Suprapubic skin (tissue), 4 donors: ENCODE data around the gene RIOK1. TPM values are rescaled to one million over a fixed set of nuclear protein-coding genes. Genes with fewer than 3 reads are reported as not detected.

Experiments used
- DNase-seq, 2 donors: peaks; one replicate each; pipeline ENCODE4 v3.0.0-alpha.2; 2019; ENCODE audit warnings: low spot score in 2 of 2
- H3K27ac ChIP-seq: fragments of 200-600 bp; sonication (generic); one replicate; pipeline ENCODE4 v1.5.1; 2019
- H3K27me3 ChIP-seq: fragments of 200-600 bp; sonication (generic); one replicate; pipeline ENCODE4 v1.5.1; 2019
- H3K36me3 ChIP-seq: fragments of 200-600 bp; sonication (generic); one replicate; pipeline ENCODE4 v1.5.1; 2019
- H3K4me1 ChIP-seq: fragments of 200-600 bp; sonication (generic); one replicate; pipeline ENCODE4 v1.5.1; 2019
- H3K4me3 ChIP-seq: fragments of 200-600 bp; sonication (generic); one replicate; pipeline ENCODE4 v1.5.1; 2019; ENCODE audit warnings: mild to moderate bottlenecking
- H3K9me3 ChIP-seq: fragments of 200-600 bp; sonication (generic); one replicate; pipeline ENCODE4 v1.5.1; 2019
- EP300 ChIP-seq: sonication (generic); formaldehyde crosslinking; IDR thresholded peaks from one replicate; pipeline ENCODE4 v1.6.1; 2017; ENCODE audit warnings: antibody characterized with exemption
- POLR2A ChIP-seq, 2 donors: fragments of 450-650 bp; IDR thresholded peaks; one replicate each; pipeline ENCODE4 v1.6.1; 2017; ENCODE audit warnings: antibody characterized with exemption in 2 of 2, mild to moderate bottlenecking in 2 of 2, moderate library complexity in 2 of 2
- POLR2AphosphoS5 ChIP-seq, 3 donors: sonication (generic); formaldehyde crosslinking; IDR thresholded peaks; one replicate each; pipeline ENCODE4 v1.6.1; 2017; ENCODE audit warnings: antibody characterized with exemption in 3 of 3
- WGBS: methylation state at CpG from one replicate; pipeline ENCODE4 v1.1.5; 2018; 5-methylcytosine and 5-hydroxymethylcytosine counted together
- total RNA-seq, 4 donors: library from RNA; depleted of rRNA; stranded (reverse); fragments of >200 nt; gene quantifications; one replicate each; pipeline ENCODE4 v1.1.0, GENCODE V29; 2016
- TF ChIP-seq, protein P1 (sequence below), 2 donors: fragments of 200-600 bp in 1 of 2; fragments of 450-650 bp in 1 of 2; sonication (generic) in 1 of 2; IDR thresholded peaks; one replicate each; pipeline ENCODE4 v1.5.1; 2016 to 2019; ENCODE audit warnings: antibody characterized with exemption in 2 of 2, mild to moderate bottlenecking in 1 of 2, moderate library complexity in 1 of 2

RIOK1 gene
- total RNA-seq, 4 donors from 2014 or later = 18.6 to 24.6 (median 22.7) TPM

DNA sequence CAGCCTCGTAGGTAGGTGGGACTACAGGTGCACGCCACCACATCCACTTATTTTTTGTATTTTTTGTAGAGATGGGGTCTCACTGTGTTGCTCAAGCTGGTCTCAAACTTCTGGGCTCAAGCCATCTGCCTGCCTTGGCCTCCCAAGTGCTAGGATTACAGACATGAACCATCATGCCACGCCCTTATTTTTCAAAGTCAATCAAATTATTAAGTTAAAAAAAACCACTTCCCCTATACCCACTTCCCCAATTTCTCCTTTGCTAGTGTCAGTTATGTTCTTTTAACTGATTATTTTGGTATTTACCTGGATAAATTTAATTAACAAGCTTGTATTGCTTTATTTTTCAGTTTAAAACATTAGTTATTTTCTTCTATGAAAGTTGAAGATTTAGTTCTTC lies 49.6 kb downstream of the RIOK1 start:
- Histone ChIP-seq H3K4me1 (no peaks in the 10 kb centered on the region), H3K27me3 (no peaks in the 10 kb centered on the region), H3K9me3 (no peaks in the 10 kb centered on the region), H3K27ac (no peak overlapping the region), H3K36me3 (no peaks in the 10 kb centered on the region), H3K4me3 (no peak overlapping the region)
- TF ChIP-seq POLR2AphosphoS5 (IDR thresholded peaks at IDR 0.05) = no peak
- TF ChIP-seq POLR2A (IDR thresholded peaks at IDR 0.05) = no peak
- TF ChIP-seq, protein P1, sequence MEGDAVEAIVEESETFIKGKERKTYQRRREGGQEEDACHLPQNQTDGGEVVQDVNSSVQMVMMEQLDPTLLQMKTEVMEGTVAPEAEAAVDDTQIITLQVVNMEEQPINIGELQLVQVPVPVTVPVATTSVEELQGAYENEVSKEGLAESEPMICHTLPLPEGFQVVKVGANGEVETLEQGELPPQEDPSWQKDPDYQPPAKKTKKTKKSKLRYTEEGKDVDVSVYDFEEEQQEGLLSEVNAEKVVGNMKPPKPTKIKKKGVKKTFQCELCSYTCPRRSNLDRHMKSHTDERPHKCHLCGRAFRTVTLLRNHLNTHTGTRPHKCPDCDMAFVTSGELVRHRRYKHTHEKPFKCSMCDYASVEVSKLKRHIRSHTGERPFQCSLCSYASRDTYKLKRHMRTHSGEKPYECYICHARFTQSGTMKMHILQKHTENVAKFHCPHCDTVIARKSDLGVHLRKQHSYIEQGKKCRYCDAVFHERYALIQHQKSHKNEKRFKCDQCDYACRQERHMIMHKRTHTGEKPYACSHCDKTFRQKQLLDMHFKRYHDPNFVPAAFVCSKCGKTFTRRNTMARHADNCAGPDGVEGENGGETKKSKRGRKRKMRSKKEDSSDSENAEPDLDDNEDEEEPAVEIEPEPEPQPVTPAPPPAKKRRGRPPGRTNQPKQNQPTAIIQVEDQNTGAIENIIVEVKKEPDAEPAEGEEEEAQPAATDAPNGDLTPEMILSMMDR (IDR thresholded peaks at IDR 0.05) = no peak
- no peak for TF ChIP-seq EP300
- 88% methylated on average over 3 of the region's 3 CpGs for WGBS
- DNase-seq = no peak

- Histone ChIP-seq H3K27me3 (no peaks in the 10 kb centered on the region), H3K27ac (no peak overlapping the region), H3K4me3 (no peak overlapping the region), H3K4me1 (peaks cover 8% of the 10 kb centered on the region), H3K36me3 (no peaks in the 10 kb centered on the region), H3K9me3 (no peaks in the 10 kb centered on the region)
- TF ChIP-seq, protein P1 (IDR thresholded peaks at IDR 0.05) = no peak
- no peak for TF ChIP-seq EP300
- TF ChIP-seq POLR2AphosphoS5 (IDR thresholded peaks at IDR 0.05) = no peak
- no peak for TF ChIP-seq POLR2A (IDR thresholded peaks at IDR 0.05)
- 77% methylated on average over 6 of the region's 6 CpGs for WGBS
- DNase-seq = no peak
These were observed 50.9 kb downstream of the RIOK1 start for GRCh38 chr6:7440476-7440875.

DNA sequence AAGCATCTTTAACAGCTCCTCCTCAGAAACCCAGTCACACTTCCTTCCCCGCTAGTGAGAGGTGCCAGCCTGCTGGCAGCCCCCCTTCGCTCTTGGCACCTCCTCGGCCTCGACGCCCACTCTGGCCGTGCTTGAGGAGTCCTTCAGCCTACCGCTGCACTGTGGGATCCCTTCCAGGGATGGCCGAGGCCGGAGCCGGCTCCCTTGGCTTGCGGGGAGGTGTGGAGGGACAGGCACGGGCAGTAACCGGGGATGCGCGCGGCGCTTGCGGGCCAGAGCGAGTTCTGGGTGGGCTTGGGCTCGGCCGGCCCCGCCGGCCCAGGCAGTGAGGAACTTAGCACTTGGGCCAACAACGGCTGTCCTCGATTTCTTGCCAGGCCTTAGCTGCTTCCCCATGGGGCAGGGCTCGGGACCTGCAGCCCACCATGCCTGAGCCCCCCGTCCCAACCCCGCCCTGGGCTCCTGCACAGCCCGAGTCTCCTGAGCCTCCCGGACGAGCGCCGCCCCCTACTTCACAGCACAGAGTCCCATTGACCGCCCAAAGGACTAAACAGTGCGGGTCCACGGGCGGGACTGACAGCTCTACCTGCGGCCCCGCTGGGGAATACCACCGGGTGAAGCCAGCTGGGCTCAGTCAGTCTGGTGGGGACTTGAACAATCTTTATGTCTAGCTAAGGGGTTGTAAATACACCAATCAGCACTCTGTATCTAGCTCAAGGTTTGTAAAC lies 51.6 kb downstream of the RIOK1 start:
- no peak overlapping the region for H3K4me3 ChIP-seq
- no peak for DNase-seq
- no peaks in the 10 kb centered on the region for H3K36me3 ChIP-seq
- TF ChIP-seq POLR2AphosphoS5 (IDR thresholded peaks at IDR 0.05) (no peak), EP300 (no peak), POLR2A (IDR thresholded peaks at IDR 0.05) (no peak)
- TF ChIP-seq, protein P1 (IDR thresholded peaks at IDR 0.05) = no peak
- no peak overlapping the region for H3K27ac ChIP-seq
- no peaks in the 10 kb centered on the region for H3K27me3 ChIP-seq
- no peaks in the 10 kb centered on the region for H3K9me3 ChIP-seq
- 80% methylated on average over 6 of the region's 40 CpGs for WGBS
- peaks cover 16% of the 10 kb centered on the region for H3K4me1 ChIP-seq

DNA sequence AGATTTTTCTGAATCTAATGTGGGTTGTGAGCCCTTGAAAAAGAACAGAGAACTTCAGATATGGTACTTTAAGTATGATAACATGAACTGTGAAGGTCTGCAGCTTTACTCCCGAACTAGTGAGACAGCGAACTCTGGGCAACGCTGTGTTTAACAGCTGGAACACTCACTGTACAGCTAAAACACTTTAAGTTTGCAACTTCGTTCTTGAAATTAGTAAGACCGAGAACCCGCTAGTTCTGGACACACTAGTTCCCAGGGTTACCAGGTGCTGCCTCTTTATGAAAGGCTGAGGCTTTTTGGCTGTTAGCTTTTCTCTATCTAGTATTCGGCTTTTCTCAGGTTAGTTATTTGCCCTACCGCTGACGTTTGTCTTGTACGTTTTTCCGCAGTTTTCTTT lies 52.9 kb downstream of the RIOK1 start:
- 95% methylated on average over 11 of the region's 11 CpGs for WGBS
- Histone ChIP-seq H3K9me3 (no peaks in the 10 kb centered on the region), H3K4me3 (no peak overlapping the region), H3K36me3 (no peaks in the 10 kb centered on the region), H3K27me3 (no peaks in the 10 kb centered on the region), H3K27ac (no peak overlapping the region), H3K4me1 (peaks cover 26% of the 10 kb centered on the region)
- DNase-seq = no peak
- TF ChIP-seq POLR2A (IDR thresholded peaks at IDR 0.05) (no peak), POLR2AphosphoS5 (IDR thresholded peaks at IDR 0.05) (no peak)
- TF ChIP-seq, protein P1 (IDR thresholded peaks at IDR 0.05) = no peak

GRCh38 chr6:7445101-7445500 lies 55.5 kb downstream of the RIOK1 start:
- Histone ChIP-seq H3K27me3 (no peaks in the 10 kb centered on the region), H3K36me3 (no peaks in the 10 kb centered on the region), H3K27ac (peak overlapping the region; percentile 83), H3K4me1 (peaks cover 26% of the 10 kb centered on the region), H3K4me3 (no peak overlapping the region), H3K9me3 (no peaks in the 10 kb centered on the region)
- 24% methylated on average over 2 of the region's 2 CpGs for WGBS
- TF ChIP-seq POLR2A (IDR thresholded peaks at IDR 0.05) (no peak), EP300 (no peak), POLR2AphosphoS5 (IDR thresholded peaks at IDR 0.05) (no peak)
- TF ChIP-seq, protein P1 (IDR thresholded peaks at IDR 0.05) = no peak
- DNase-seq = no peak
